Fibroblast of gingiva (primary cell): Measurements from ENCODE around the gene PHTF2.
"Not testable (repeated sequence)": the region's sequence is repeated elsewhere in the genome, so short reads cannot be mapped to it uniquely, and the experiment has no call there.

Source experiments
- DNase-seq: peaks from one replicate; pipeline ENCODE4 v3.0.0-alpha.2; 2011; ENCODE audit warnings: low read depth

The PHTF2 gene

DNA sequence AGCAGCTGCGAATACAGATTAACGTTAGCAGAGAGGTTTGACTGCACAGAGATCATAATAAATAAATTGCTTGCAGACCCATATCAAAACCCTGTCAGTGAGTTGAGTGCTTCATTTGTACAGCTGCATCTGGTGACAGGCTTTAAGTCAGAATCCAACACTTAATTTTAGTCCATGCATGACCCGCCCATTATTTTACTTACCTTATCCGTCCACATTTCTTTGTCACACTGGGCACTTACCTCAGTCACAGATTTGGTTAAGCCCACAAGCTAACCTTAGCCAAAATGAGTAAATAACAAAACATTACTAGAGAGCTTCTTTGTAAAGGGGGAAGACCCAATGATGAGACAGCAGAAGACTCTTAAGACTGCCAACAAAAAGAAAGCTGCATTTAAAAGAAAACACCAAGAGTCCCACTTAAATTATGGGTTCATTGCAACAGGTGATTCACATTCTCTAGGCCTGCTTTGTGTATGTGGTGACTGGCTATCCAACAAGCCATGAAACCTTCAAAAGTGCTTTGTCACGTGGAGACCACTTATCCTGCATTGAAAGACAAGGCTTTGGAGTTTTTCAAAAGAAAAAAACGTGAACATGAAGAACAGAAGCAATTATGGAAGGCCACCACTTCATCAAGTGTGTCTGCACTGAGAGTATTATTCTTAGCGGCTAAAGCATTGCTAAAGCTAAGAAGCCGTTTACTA is 32.2 kb downstream of the PHTF2 start:
- DNase-seq: no peak

DNA sequence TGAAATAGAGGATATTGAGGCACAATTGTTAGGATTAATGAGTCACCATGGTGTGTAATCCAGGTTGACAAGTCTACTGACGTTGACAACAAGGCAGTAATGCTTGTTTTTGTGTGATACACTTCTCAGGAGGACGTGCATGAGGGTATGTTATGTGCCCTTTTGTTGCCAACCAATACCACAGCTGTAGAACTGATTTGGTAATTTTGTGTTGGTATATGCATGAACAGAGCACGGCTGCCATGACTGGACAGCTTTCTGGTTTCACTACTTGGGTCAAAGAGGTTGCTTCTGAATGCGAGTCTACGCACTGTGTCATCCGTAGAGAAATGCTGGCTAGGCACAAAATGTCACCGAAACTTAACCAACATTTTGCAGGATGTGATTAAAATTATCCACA is 32.9 kb downstream of the PHTF2 start:
- no peak for DNase-seq

DNA sequence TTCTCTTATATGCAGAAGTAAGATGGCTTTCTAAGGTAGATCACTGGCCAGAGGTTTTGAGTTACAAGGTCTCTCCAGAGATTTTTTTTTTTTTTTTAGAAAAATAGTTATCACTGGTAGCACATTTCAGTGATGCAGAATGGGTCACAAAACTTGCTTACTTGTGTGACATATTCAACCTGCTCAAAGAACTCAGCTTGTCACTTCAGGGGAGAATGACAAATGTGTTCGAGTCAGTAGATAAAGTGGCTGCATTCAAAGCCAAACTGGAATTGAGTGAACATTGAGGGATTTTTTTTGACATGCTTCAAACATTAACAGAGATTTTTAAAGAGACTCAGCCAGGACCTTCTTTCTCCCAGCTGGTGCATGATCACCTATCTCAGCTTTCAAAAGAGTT is 33.4 kb downstream of the PHTF2 start:
- no peak for DNase-seq

DNA sequence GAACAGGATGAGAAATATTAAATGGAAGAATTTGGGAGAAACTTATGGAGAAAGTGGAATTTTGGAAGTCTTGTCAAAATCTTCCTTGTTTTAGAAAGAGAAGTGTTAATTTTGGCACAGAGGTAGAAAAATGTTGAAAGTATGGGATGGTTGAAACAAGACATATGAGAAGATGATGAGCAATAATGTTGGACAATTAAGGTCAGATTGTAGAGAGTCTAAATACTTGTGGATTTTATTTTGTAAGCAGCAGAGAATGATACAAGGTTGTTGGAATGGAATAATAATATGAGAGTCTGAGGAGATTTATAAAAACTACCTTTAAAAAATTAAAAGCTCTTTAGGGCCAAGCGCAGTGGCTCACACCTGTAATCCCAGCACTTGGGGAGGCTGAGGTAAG is 34.6 kb downstream of the PHTF2 start:
- DNase-seq: peak; percentile 20

DNA sequence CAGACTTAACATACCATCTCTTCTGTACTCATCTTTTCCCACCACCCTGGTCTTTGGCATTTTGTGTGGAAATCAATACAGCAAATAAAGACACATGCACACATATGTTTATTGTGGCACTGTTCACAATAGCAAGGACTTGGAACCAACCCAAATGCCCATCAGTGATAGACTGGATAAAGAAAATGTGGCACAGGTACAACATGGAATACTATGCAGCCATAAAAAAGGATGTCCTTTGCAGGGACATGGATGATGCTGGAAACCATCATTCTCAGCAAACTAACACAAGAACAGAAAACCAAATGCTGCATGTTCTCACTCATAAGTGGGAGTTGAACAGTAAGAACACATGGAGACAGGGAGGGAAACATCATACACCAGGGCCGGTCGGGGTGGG is 37.9 kb downstream of the PHTF2 start:
- DNase-seq: not testable (repeated sequence)

DNA sequence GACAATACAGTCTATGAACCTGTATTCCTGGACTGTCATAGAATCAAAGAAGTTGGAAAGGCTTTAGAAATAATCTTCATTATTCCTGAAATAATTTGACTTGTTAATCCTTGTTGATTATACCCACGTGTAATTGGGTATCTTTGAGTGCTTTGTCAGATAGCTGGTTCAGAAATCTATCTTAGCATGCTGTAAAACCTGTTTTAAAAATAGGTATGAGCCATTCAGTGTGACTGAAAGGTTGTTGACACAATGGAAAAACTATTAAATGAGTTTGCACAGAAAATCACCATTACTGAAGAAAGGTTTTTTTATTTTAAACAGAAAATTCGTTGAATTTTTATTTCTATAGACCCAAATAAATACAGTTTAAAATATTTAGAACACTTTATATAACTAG is 38.7 kb downstream of the PHTF2 start:
- no peak for DNase-seq

DNA sequence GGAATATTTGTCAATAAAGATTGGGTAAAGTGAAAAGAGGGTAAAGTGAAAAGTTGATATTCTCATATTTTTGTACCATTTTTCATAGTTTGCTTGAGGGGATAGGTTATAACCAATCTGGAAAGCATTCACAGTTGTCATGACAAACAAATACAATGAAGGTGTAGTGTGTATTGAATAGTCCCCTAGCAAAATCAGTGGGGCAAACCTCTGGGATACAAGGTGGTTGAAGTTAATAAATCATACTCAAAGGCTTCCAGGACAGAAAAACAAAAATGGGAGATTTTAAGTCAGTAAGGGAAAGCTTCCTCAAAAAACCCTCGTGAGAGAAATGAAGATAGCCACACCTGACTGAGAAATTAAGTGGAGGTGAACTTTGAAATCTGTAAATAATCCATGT is 39.4 kb downstream of the PHTF2 start:
- DNase-seq: no peak

DNA sequence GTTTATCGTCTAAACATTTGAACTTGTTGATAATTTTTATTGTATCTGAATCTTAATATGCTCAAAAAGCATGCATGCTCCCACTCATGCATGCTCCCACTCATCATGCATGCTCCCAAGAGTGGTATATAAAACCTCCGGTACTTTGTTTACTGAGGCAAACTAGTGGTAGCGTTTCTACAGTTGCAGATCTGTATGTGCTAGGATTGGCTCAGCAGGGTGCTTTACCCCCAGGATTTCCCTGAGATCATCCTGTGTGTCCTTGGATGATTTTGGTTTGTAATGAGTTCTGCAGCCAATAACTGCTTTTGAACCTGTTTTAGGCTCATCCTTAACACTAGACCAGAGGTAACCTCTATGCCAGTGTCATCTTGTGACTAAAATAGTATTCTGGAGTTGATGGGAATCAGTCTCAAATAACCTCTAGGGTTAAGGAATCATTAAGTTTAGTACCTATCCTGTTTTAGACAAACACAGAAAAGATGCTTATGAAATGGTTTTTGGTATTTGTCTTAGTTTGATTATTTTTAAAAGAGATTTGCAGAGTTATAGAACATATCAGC is 40.4 kb downstream of the PHTF2 start:
- no peak for DNase-seq

DNA sequence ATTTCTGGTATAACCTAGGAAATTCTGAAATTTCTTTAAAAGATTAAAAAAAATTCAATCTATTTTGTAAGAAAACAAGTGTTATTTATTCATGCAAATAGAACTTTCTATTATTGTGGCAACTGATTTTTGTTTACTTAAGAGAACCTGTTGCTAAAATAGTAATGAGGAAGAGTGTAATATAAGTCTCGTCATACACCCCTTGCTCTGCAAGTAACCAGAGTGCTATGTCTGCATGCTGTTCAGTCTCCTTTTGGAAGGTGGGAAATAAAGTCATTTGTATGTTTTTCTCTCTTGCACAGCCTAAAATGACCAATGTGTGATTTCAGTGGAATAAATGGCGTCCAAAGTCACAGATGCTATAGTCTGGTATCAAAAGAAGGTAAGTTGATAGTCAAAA is 41.3 kb downstream of the PHTF2 start:
- DNase-seq: no peak

DNA sequence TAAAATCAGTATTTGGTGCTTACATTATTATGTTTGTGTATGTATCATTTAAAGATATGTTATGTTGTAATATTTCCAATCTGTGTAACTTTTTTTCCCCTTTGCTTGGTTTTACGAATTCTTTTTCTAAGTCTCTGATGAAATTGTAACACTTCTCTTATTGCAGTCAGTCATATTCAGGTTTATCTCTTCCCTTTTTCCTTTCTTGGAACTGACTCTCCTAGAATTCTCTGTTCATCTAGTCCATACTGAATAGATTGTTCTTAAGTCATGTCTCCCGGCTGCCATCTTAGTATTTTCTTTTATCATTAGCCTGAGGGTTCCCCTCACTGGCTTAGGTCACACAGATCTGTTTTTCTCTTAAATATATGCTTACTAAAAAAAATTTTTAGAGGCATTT is 44.6 kb downstream of the PHTF2 start:
- no peak for DNase-seq

DNA sequence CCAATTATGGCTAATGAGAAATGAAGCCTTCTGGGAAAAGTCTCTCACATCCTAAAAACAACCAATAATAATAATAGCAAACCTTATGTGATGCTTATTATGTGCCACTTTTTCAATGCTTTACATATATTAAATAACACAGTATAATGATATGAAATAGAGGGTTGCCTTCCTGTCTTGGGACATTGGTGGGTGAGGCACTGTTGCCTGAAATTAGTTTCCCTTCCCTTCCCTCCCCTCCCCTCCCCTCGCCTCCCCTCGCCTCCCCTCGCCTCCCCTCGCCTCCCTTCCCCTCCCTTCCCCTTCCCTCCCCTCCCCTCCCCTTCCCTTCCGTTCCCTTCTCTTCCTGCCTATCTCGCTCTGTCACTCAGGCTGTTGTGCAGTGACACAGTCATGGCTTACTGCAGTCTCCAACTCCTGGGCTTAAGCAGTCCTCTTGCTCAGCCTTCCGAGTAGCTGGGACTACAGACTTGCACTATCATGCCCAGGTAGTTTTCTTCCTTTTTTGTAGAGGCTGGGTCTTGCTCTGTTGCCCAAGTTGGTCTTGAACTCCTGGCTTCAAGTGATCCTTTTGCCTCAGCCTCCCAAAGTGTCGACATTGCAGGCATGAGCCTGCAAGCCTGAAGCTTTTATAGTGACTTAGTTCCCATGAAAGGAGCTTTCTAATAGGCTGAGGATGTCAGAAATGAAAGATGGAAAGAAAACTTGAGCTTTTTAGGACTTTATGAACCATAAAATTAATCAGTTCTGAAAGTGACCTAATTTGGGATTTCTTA is 47.9 kb downstream of the PHTF2 start:
- no peak for DNase-seq

DNA sequence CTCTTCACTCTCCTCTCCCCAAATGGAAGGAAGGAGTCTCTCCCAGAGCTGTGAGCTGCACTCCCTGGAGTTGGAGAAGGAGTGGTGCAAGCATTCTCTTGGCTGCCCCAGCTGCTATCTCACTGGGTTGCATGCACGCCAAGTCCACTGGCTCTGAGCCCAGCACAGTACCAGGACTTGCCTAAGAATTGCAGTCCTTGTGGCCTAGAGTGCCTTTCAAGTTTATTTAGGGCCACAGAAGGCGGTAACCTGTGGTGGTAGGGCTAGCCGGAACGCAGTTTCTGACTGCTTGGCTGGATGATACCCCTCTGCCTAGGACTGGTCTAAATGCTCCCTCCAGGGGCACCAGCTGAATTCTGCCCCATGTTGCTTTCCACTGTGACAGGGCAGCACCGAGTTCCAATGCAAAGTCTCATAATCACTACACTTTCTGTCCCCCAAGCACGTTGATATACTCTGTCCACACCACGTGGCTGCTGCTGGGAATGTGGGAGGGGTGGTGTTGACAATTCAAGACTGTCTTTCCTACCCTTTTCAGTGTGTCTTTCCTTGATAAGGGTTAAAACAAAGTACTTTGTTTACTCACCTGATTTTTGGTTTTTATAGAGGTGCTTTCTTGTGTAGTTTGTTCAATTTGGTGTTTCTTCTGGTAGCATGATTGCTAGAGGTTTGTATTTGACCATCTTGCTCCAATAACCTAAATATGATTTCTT is 57.0 kb downstream of the PHTF2 start:
- peak; percentile 60 for DNase-seq

DNA sequence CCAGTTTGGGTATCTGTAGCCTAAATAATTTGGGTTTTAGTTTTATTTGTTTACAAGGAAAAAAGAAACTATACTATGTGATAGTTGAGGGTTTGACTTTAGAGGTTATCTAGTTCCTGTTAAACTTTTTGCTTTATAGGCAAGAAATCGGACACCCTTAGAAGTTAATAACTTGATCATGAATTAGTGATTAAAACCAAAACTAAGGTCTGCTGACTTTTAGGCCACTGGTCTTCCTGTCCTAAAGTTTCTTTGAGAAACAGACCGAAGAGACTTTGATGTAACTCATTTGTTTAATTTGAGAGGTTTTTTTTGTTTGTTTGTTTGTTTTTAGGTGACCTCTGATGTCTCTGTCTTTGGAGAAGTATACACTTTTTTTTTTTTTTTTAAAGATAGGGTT is 59.7 kb downstream of the PHTF2 start:
- no peak for DNase-seq

DNA sequence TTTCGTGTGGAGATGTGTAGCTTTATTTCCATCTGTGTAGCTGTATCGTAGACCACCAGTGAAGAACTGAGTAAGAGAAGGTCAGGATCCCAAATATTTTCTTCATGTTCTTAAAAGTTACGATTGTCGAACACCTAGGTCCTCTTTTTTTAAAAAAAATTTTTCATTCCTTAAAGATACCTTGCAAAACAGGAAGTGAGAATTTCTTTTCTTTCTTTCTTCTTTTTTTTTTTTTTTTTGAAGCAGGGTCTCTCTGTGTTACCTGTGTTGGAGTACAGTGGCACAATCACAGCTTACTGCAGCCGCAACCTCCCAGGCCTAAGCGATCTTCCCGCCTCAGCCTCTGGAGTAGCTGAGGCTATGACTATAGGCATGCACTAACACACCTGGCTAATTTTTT is 60.8 kb downstream of the PHTF2 start:
- no peak for DNase-seq

DNA sequence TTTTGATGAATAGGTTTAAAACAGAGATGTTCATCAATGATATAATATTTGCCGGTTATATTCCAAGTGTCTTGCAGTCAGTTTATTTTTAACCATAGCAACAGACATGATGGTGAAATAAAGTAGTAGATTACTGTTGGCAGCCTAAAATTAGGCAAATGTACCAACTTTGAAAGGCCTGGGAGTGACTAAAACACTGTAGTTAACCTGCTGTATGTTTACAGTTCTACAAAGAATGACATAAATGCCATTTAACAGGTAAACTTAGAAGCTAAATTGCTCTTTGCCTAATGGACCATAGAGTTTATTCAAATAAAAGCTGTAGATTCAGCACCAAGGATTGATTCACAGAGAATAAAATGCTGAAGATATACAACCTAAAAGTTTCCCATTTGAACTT is 64.1 kb downstream of the PHTF2 start:
- DNase-seq: peak; percentile 11

DNA sequence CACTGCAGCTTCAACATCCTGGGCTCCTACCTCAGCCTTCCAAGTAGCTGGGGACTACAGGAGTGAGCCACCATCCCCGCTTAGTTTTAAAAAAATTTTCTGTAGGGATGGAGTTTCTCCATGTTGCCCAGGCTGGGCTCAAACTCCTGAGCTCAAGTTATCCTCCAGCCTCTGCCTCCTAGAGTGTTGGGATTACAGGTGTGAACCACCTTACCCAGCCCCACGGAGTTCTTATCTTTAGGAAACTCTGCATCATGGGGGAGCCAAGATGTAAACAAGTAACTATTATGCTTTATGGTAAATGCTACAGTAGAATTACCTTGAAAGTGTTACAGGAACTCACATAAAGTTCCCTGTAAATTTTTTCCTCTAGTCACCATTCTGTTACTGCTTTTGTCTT is 65.3 kb downstream of the PHTF2 start:
- DNase-seq: no peak

DNA sequence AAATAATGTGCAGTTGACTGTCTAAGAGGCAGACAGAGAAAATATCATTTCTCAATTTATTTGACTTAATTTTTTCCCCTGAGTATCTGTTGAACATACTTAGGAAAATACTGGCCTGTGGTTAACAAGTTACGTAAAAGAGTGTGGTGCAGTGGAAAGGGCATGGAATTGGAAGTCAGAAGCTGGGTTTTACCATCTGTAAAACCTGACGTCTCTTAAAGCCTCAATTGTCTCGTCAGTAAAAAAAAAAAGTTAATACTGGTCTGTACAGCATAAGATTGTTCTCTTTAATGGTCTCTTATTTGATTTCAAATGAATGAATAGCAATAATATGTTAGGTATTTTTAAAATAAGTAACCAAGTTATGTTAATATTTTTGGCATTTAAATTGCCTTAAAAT is 67.8 kb downstream of the PHTF2 start:
- peak; percentile 50 for DNase-seq

DNA sequence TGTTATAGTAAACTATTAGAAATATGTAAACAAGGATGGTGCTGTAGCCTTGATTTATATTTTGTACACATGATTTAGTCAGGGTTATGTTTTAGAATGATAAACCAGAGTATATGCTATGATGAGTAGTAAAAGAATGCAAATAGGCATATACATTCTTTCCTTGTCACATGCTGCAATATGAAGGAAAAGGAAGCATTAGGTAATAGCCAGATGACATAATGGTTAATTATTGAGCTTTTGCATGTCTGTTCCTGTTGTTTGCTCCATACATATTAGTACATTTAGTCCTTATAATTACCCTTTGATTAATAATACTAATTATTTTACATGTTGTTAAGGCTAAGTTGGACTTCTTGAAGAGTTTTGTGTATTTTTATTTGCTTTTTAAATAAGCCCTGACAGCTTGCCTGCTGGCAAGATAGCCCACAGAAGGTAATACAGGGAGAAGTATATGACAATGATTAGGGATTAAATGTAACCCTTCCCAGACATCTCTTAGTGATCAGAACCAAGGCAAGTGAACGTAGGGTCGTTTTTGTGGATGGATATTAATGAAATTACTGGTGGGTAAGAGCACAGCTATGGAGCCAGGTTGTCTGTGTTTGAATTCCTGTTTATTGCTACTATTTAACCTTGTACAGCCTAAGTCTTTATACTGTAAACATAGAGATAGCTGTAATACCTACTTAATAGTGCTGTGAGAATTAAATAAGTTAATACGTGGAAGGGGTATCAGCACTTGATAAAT is 68.4 kb downstream of the PHTF2 start:
- DNase-seq: peak; percentile 18

DNA sequence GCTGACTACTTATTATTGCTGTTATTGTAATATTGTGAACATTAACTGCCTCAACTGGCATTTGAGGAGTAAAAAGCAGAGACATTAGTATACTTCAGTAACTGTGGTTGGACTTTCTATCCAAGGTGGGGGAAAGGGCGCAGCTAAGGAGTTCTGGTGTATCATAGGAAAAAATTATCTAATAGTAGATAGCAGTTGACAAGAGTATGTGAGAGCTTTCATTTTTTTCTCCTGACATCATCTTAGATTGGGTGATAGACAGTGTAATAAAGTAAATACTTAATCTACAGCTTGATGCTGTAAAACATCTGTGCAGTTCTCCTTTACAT is 68.9 kb downstream of the PHTF2 start:
- DNase-seq: no peak

DNA sequence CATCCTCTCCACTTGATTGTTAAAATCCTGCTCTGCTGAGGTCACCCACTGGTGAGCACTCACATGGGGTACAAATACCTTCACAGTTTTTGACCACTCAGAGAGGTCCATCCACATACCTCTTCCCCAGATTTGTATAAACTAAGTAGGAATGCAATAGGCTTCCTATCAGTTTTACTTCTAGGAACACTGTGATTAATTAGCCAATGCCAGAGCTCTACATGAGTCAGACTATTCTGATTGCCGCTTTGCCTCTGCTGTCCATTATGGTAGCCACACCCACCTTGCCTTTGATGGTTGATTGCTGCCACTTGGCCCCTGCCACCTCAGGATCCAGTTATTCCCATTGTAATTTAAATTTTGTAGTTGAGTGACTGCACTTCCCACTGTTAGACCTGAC is 73.7 kb downstream of the PHTF2 start:
- DNase-seq: not testable (repeated sequence)

DNA sequence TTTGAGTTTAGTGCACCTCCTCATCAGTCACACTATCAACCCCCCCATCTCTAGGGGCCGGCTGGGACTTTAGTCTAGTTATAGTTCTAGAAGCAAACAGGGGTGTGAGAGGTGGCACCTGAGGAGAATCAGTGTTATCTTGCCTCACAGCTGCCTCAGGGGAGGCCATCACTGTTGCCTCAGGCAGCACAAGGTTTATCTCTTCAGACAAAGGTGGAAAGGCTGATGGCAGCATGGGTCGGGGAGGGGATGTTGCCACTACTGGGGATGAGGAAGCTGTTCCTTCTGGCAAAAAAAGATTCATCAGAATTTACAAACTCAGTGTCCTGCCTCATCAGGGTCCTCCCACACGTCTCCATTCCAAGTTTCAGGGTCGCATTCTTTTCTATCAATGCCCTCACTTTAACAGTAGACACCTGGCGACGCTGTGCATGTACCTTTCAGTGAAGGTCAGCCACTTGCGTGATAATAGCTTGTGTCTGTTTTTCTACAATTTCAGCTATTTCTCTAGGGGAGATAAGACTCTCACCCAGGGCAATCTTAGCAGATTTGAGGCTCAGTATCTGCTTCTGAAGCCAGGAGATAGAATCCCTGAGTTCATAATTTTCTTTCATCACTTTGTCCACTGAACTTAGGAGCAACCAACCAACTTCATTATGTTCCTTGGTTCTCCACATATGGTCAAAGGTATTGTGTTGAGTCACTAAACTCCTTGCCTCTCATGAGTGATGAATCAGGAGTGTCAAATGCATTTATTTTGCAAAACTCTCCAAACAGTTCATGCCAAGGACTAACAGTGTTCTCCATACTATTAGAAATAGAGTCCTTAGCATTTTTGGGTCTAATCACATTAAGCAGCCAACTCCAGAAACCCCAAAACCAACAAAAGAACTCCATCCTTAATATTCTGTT is 75.1 kb downstream of the PHTF2 start:
- DNase-seq: peak; percentile 14
